ENCODE measurements around the gene NUMB.

The NUMB gene

GRCh38 chr14:73283608-73284379 lies 174.6 kb downstream of the NUMB start:
- no peak for DNase-seq

GRCh38 chr14:73280903-73281302 lies 177.4 kb downstream of the NUMB start:
- no peak for DNase-seq

- DNase-seq = no peak
These were observed 181.0 kb downstream of the NUMB start for GRCh38 chr14:73277376-73277775.

- DNase-seq = no peak
These were observed 181.5 kb downstream of the NUMB start for GRCh38 chr14:73276836-73277235.

- DNase-seq = no peak
These were observed 184.5 kb downstream of the NUMB start for GRCh38 chr14:73273799-73274198.

- no peak for DNase-seq
These were observed 186.0 kb downstream of the NUMB start for GRCh38 chr14:73272393-73272792.

GRCh38 chr14:73269729-73270531 lies 188.4 kb downstream of the NUMB start:
- DNase-seq = no peak

GRCh38 chr14:73267474-73267873 lies 190.9 kb downstream of the NUMB start:
- DNase-seq = no peak

- DNase-seq = no peak
These were observed 192.0 kb downstream of the NUMB start for GRCh38 chr14:73266317-73266716.

GRCh38 chr14:73265721-73266046 lies 192.7 kb downstream of the NUMB start:
- no peak for DNase-seq

GRCh38 chr14:73264885-73265720 lies 193.2 kb downstream of the NUMB start:
- no peak for DNase-seq

GRCh38 chr14:73264080-73264884 lies 194.1 kb downstream of the NUMB start:
- no peak for DNase-seq

- DNase-seq = no peak
These were observed 194.7 kb downstream of the NUMB start for GRCh38 chr14:73263606-73264005.

- DNase-seq = no peak
These were observed 195.7 kb downstream of the NUMB start for GRCh38 chr14:73262427-73263183.

GRCh38 chr14:73261520-73262426 lies 196.6 kb downstream of the NUMB start:
- no peak for DNase-seq

- no peak for DNase-seq
These were observed 197.3 kb downstream of the NUMB start for GRCh38 chr14:73261075-73261474.

GRCh38 chr14:73260574-73260973 lies 197.8 kb downstream of the NUMB start:
- DNase-seq = no peak

GRCh38 chr14:73259837-73260236 lies 198.5 kb downstream of the NUMB start:
- no peak for DNase-seq

- no peak for DNase-seq
These were observed 199.3 kb downstream of the NUMB start for GRCh38 chr14:73258845-73259611.

- DNase-seq = no peak
These were observed 200.3 kb downstream of the NUMB start for GRCh38 chr14:73258076-73258475.

Data from cortex of kidney (tissue), 1 donor.